UCSD-AML1 (cell line): ENCODE results near the gene AGAP1.
"Not testable (repeated sequence)": the region's sequence is repeated elsewhere in the genome, so short reads cannot be mapped to it uniquely, and the experiment has no call there.

Source experiments
- DNase-seq: peaks from one replicate; lab custom pipeline; 2025; ENCODE audit not compliant: unreplicated experiment; lab: John Stamatoyannopoulos, UW

AGAP1 gene

DNA sequence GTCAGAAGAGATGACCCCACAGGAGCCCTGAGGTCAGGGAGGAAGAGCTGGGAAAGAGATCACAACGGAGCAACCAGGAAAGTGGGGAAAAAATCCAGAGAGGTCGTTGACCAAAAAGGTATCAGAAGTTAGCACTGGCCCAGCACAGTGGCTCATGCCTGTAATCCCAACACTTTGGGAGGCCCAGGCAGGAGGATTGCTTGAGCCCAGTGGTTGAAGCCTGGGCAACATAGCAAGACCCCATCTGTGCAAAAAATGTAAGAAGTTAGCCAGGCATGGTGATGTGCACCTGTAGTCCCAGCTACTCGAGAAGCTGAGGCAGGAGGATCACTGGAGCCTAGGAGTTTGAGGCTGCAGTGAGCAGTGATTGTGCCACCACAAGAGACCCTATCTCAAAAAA, 552.9 kb downstream of the AGAP1 start:
- no peak for DNase-seq

DNA sequence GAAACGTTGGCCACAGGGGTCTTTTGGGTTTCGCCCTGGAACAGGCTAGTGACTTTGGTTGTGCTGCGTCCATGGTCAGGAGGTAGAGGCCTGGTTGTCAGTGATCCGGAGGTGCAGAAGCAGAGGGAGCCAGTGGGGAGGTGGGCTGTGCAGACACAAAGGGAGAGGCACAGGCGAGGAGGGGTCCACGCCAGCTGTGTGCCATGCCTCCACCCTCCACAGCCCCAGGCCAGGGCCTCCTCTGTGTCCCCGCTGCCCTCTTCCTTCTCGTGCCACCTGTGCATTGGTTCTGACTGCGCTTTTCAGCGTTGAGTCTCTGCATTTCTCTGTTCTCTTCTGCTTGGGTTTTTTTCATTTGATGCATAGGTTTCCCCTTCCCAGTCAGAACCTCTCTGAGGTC, 553.3 kb downstream of the AGAP1 start:
- DNase-seq = no peak

- DNase-seq = no peak
Observed at GRCh38 chr2:236047886-236048540, 554.2 kb downstream of the AGAP1 start.

DNA sequence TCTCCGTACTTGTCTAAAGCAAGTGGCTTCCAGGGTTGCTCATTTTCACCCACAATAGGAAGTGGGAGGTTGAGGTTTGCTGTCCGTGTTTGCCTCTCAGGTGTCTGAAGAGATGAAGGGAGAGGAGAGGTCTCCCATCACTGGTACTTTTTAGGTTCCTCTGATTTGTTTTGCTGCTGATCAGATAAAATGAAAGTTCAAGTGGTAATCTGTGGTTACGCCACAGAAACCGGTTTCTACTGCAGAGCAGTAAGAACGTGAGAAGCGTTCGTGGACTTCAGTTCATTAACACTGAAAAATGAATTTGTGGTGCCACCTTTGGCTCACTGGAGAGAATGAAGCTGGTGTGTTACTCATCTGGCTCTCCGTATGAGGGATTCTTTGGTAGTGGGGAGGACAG, 556.1 kb downstream of the AGAP1 start:
- DNase-seq = no peak

GRCh38 chr2:236051351-236051750, 557.5 kb downstream of the AGAP1 start:
- no peak for DNase-seq

GRCh38 chr2:236051806-236052205, 558.0 kb downstream of the AGAP1 start:
- DNase-seq = no peak

GRCh38 chr2:236052206-236052605, 558.4 kb downstream of the AGAP1 start:
- DNase-seq = no peak

- no peak for DNase-seq
Observed at GRCh38 chr2:236052926-236053821, 559.3 kb downstream of the AGAP1 start.

GRCh38 chr2:236054125-236054524, 560.3 kb downstream of the AGAP1 start:
- no peak for DNase-seq

DNA sequence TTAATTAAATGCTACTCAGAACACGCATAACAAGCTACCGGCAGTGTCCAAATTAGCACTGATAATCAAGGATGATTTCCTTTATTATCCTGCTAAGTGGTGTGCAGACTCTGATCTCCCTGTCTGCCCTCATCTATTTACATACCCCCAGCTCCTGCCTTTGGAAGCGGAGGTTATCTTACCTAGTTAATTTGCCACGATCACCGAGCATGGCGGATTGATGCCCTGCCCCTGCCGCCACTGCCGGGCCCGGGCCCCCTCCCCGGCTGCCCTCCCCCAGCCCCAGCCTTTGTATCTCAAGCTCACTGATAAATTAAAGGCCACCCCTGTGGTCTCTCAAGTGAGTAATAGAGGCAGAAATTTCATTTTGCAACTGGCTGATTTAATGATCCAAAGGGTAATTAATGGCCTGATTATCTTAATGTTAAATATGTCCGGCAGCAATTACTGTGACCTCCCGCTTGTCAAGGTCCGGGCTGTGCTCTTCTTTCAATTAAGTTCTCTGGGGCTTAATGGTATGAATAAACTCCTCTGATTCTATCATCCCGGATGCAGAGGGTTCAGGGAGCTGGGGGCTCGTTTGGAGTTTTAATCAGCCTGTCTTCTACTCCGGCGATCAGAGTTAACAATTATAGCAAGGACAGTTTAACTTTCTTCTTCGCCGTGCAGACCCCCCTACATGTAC, 560.9 kb downstream of the AGAP1 start:
- no peak for DNase-seq

DNA sequence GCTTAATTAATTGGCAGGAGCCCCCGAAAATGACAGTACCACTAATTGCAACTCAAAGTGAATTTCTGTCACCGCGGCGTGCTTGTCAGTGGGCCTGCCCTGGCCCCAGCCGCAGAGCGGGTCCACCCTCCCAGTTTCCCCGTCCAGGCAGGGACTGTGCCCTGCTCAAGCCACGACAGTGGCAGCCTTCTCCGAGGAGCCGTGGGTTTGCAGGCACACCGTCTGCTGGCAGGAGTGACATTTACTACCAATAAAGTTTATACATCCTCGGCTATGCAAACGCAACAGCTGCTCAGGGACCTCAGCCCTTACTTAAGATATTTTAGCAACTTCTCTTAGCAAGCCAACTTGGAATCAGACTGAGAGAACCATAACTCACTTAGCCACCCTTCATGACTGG, 561.6 kb downstream of the AGAP1 start:
- no peak for DNase-seq

DNA sequence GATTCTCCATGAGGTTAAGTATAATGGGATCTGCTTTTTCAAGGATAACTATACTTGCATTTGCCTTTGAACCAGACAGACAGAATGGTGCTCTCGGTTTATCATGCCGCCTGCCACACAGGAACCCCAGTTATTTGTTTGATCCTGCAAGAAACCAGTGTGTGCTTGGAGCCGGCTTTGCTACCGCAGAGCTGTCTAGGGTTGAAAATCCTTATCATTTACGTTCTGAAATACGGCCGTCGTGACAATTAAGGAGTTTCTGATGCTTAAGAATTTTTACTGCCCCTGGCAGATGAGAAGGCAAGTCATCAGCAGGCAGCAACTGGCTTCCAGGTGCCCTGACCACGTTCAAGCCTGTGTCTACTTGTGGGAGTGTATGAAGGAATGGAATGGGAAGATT, 562.3 kb downstream of the AGAP1 start:
- no peak for DNase-seq

GRCh38 chr2:236057375-236057774, 563.5 kb downstream of the AGAP1 start:
- no peak for DNase-seq

DNA sequence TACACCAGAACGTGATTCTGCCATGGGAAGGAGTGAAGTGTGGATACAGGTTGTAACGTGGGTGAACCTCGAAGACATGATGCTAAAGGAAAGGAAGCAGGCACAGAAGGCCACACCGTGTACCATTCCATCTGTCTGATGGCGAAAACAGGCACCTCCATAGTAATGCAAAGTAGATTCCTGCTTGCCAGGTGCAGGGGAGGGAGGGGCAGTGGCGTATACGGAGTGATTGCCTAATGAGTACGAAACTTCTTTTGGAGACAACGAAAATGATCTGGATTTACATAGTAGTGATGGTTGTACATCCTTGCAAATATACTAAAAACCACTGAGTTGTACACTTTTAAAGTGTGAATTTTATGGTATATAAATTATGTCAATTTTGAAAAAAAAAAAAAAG, 567.7 kb downstream of the AGAP1 start:
- no peak for DNase-seq

DNA sequence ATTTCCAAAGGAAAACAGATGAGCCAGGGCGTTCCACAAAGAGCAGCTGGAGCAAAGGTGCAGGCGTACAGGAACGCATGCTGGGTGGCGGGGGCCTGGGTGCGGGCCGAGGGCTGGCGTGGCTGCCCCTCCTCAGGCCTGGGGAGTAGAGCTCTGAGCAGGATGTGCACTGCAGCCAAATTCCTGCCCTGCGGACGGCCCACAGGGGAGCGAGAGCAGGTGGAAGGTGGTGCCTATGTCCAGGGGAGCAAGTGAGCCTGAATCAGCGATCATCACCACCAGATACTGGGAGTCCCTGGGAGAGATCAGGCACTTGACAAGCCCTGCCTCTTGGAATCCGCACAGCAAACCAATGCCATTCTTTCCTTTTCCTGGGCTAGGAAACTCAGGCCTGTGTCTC, 568.1 kb downstream of the AGAP1 start:
- no peak for DNase-seq

DNA sequence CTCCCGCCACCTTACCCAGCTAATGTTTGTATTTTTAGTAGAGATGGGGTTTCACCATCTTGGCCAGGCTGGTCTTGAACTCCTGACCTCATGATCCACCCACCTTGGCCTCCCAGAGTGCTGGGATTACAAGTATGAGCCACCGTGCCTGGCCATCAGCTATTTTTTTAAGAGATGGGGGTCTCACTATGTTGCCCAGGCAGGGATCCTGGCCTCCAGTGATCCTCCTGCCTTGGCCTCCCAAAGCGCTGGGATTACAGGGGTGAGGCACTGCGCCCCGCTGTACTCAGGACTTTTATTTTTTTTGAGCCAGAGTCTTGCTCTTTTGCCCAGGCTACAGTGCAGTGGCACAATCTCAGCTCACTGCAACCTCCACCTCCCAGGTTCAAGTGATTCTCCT, 569.0 kb downstream of the AGAP1 start:
- DNase-seq = not testable (repeated sequence)

DNA sequence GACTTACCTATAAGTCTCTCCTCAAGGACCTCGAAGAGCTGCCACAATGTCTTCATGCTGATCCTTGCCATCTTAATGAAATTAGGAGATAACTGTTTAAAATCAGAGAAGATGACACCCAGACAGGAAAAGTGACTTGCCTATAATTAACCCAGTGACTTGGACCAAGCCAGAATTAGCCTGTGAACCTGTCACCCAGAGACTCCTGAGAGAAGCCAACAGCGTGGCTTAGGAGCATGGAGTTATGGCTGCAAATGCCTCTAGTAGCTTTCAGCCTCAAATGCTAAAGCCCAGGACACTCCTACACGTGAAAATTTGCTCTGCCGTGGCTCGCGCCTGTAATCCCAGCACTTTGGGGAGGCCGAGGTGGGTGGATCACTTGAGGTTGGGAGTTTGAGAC, 570.2 kb downstream of the AGAP1 start:
- no peak for DNase-seq

DNA sequence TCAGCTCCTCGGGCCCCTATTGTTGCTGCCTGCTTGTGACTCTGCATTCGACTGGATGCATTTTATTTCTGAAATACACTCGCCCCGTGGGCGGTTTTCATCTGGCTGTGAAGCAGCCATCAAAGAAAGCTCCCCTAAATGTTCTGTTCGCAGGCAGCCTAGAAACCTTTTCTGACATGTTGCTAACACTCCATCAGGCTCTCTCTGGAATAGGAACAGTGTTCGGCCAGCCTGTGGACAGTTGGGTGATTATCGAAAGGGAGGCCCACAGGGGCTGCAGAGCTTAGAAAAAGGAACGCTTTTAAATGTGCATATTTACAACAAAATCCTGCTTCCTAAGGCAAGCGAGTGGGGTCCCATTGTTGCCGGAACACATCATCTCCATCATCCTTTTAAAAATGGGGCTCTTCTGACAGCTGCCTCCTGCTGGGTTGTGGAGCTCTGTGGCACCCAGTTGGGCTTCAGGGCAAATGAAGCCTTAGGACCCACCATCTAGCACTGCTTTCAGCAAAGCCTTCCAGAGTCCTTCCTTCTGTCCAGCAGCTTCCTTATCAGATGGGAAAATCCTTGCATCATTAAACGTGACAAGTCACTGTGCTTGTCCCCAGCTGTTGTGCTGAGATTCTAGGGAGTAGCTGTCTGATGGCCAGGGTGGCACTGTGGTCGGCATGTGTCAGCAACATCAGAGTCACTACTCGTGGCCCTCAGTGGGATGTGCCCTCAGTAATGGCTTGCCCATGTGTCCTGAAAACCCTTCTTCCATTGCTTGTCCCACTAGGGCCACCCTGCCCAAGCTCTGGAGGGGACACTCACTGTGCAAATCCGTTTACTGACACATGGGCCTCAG, 571.7 kb downstream of the AGAP1 start:
- DNase-seq = no peak

- DNase-seq = no peak
Observed at GRCh38 chr2:236070236-236070635, 576.4 kb downstream of the AGAP1 start.

- DNase-seq = no peak
Observed at GRCh38 chr2:236073246-236073645, 579.4 kb downstream of the AGAP1 start.
